ENCODE results near the gene LINC00632.

LINC00632 gene

DNA sequence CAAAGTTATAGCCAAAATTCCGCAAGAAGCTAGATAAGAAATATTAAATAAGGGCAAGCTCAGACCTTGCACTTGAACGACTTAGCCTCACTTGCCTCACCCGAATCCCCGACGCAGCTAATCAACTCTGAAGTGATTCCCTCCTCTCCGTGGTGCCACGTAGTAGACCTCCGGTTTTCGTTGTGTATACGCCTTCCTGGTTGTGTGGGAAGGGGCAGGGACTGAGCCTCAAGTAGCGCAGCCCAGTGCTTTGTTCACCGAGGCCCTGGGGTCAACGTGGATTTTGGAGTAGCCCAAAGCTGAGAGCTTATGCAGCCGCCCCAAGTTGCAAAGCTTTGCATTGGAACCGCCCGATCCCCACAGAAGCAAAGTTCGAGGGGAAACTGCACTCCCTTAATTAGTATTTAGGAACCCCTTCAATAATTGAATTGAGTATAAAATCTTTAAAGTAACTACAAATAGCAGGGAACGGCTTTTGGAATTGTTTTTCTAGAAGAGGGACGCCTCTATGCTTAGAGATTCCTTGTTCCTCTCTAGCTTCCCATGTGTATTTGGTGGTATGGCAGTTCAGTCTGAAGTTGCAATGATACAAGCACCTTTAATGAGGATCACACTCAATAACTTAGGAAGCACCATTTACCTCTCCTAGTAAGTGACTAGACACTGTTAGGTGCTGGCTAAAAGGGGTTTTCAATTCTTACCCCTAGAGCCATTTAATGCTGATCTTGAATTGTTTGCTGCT lies 55.7 kb downstream of the LINC00632 start:
- DNase-seq: no peak

DNA sequence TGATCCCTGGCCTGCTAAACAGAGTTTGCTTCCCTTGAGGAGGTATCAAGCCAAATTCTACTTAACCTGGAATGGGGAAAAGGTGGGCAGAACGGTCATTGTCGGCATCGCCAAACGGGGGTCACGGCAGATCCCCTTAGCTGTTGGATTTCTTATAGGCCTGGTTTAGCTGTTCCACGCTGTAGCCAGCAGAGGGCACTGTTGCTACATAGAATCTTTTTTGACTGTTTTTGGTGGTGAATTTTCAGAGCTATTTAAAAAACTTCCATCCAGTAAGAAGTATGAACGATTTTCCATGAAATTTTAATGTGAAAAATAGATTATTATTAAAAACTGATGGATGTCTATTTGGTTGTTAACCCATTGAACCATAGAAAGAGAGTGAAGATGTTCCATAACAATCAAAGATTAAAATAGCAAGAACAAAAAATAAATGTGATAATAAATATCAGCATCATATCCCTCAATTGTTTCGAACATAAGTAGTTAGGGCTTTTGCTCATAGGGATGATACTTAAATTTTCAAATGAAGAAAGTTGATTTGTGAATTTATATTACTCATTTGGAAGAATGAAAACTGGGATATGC lies 56.6 kb downstream of the LINC00632 start:
- peak; percentile 45 for DNase-seq

DNA sequence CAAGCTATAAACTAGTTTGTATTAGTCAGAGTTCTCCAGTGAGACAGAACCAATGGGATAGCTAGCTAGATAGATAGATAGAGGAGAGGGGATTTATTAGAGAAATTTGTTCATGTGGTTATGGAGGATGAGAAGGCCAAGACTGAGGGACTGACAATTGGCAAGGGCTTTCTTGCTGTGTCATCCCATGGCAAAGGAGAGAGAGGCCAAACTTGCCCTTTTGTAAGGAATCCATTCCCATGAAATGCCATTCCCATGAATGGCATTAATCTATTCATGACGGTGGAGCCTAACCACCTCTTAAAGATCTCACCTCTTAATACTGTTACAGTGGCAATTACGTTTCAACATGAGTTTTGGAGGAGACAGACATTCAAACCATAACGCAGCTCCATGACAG lies 58.1 kb downstream of the LINC00632 start:
- no peak for DNase-seq

GRCh38 chrX:140775211-140775610 lies 65.7 kb downstream of the LINC00632 start:
- no peak for DNase-seq

DNA sequence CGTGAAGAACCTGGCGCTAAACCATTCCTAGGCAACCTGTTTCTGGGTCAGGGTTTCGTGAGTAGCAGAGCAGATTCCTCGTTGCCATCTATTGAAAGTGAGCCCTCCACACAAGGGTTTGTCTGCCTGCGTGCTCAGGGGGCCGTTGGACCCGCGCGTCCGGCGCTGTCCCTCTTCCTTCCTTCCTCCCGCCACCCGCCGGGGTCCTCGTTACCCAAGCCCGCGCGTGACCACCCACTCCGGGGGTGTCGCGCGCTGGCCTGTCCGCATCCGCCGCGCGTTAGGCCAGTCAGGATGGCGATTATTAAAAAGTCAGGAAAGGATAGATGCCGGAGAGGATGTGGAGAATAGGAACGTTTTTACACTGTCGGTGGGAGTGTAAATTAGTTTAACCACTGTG lies 66.8 kb downstream of the LINC00632 start:
- DNase-seq: no peak

GRCh38 chrX:140794642-140795041 lies 85.1 kb downstream of the LINC00632 start:
- no peak for DNase-seq

DNA sequence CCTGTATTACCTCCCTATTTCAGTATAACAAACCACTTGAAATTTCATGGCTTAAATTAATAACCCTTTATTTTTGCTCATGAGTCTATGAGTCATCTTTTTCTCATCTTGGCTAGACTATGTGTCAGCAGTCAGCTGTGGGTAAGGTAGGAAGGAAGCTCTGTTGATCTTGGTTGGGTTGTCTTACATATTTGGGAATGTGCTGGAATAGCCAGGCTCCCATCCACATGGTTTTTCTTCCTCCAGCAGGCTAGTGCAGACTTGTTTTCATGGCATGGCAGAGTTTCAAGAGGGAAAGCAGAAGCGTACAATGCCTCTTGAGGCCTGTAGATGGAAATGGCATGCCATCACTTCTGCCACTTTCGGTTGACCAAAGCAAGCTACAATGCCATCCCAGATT lies 89.7 kb downstream of the LINC00632 start:
- no peak for DNase-seq

DNA sequence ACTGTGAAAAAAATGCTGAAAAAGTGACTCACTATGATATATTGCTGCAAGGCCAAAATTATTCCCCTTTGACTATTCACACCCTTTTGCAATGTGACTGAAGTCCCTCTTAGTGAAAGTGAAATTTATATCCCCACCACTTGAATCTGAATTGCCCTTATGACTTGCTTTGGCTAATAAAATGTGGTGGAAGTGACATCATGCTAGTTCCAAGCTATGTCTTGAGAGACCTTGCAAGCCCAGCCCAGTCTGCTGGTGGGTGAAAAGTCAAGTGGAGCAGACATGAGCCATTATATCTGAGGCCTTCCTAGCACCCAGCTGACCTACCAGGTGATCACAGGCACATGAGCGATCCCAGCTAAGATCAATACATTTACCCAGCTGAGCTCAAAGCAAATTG lies 94.7 kb downstream of the LINC00632 start:
- DNase-seq: no peak

DNA sequence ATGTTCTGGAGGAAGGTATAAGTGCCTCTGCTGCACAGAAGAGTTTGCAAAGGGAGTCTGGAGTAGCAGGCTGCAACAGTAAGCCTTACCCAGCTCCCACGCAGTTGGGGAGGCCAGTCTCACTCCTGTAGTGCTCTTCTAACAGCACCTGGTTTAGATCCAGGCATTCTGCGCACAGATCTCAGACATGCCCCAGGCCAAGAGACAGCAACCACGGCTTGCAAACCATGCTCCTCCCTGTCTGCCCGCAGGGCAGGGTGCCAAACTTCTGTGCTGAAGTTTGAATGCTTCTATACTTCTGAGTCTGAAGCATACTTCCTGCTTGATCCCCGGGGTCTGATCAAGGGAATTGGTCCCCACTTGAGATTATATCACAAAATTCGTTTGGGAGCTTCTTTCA lies 106.3 kb downstream of the LINC00632 start:
- DNase-seq: no peak

GRCh38 chrX:140817943-140818342 lies 108.4 kb downstream of the LINC00632 start:
- DNase-seq: no peak

GRCh38 chrX:140821280-140821679 lies 111.7 kb downstream of the LINC00632 start:
- DNase-seq: no peak

DNA sequence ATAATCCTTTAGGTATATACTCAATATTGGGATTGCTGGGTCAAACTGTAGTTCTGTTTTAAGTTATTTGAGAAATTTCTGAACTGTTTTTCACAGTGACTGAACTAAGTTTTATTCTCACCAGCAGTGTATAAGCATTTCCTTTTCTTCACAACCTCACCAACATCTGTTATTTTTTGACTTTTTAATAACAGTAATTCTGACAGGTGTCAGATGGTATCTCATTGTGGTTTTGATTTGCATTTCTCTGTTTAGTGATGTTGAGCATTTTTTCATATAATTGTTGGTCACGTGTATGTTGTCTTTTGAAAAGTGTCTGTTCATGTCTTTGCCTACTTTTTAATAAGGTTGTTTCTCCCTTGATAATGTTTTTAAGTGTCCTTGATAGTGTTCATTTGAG lies 112.6 kb downstream of the LINC00632 start:
- no peak for DNase-seq

GRCh38 chrX:140822861-140823260 lies 113.3 kb downstream of the LINC00632 start:
- DNase-seq: no peak

GRCh38 chrX:140836874-140837273 lies 127.3 kb downstream of the LINC00632 start:
- DNase-seq: no peak

Measured in CD4-positive, alpha-beta T cell treated with Interleukin-17A for 1 hour (primary cell).